ENCODE data around the gene TSPAN18.

DNA sequence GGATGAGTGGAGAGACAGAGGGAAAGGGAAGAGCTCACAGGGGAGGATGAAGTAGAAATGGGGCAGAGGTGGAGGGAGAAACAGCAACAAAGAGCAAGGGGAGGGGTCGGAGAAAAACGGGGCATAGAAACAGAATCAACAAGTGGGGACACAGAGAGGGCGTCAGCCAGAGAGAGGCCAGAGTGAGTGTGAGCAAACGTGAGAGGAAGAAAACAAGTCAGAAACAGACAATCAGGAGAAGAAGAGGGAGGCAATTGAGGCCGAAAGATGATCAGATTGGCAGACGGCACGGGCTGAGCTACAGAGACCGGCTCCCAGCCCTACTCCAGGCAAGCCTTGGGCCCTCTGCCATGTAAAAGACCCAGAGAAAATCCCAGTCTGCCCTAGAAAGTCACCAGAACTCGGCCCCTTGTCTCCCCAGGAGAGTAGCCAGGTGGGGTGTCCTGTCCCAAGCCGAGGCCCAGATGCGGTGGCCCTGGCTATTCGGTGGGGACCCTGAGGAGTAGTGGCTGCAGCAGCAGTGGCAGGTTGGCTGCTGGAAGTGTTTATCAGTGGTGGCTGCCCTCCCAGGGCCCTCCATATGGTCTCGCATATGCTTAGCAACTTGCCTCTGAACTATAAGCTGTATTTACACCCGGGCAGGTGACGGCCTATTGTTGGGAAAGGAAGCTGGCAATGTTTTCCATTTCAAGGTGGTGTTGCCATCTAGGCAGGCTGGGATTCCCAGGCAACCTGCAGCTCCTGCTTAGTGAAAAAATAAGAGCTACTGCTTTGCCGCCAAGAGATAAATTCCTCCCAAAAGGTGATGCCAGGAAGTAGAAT lies 14.8 kb upstream of the TSPAN18 start:
- TF ChIP-seq, protein P1, sequence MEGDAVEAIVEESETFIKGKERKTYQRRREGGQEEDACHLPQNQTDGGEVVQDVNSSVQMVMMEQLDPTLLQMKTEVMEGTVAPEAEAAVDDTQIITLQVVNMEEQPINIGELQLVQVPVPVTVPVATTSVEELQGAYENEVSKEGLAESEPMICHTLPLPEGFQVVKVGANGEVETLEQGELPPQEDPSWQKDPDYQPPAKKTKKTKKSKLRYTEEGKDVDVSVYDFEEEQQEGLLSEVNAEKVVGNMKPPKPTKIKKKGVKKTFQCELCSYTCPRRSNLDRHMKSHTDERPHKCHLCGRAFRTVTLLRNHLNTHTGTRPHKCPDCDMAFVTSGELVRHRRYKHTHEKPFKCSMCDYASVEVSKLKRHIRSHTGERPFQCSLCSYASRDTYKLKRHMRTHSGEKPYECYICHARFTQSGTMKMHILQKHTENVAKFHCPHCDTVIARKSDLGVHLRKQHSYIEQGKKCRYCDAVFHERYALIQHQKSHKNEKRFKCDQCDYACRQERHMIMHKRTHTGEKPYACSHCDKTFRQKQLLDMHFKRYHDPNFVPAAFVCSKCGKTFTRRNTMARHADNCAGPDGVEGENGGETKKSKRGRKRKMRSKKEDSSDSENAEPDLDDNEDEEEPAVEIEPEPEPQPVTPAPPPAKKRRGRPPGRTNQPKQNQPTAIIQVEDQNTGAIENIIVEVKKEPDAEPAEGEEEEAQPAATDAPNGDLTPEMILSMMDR (IDR thresholded peaks at IDR 0.05) = no peak
- TF ChIP-seq POLR2AphosphoS5 (IDR thresholded peaks at IDR 0.05) = no peak

Data from breast epithelium (tissue), 3 donors.